SK-MEL-5 (cell line): Measurements from ENCODE around the gene PRDX1. TPM values are rescaled to one million over a fixed set of nuclear protein-coding genes. Genes with fewer than 3 reads are reported as not detected.
"Not testable (repeated sequence)": the region's sequence is repeated elsewhere in the genome, so short reads cannot be mapped to it uniquely, and the experiment has no call there.

Source experiments
- DNase-seq: peaks from one replicate; pipeline ENCODE4 v3.0.0-alpha.2; 2016; ENCODE audit warnings: low read depth, low spot score
- in situ Hi-C: cut with HindIII; loops from 2 replicates; pipeline ENCODE4 v1.10.0; 2016; ENCODE audit warnings: low sequenced_read_pairs, high pct_unique_total_duplicates, low pct_unique_long_range_greater_than_20kb
- total RNA-seq: library from RNA; depleted of rRNA; stranded (reverse); fragments of >200 nt; shearing (Covaris generic); gene quantifications from 2 replicates; pipeline ENCODE4 v1.2.3, GENCODE V29; 2014; rRNA removed

Gene PRDX1
- total RNA-seq, 1 experiment from 2014 or later = 1,043 TPM

GRCh38 chr1:45489379-45489778 is 32.3 kb downstream of the PRDX1 start:
- DNase-seq, in situ Hi-C loops: not testable (repeated sequence)

- in situ Hi-C loops = no loop called here
- no peak for DNase-seq
Observed at GRCh38 chr1:45488666-45489377, 32.9 kb downstream of the PRDX1 start.

GRCh38 chr1:45485949-45486348 is 35.7 kb downstream of the PRDX1 start:
- in situ Hi-C loops = no loop called here
- no peak for DNase-seq

- DNase-seq = no peak
- in situ Hi-C loops = no loop called here
Observed at GRCh38 chr1:45479039-45479748, 42.5 kb downstream of the PRDX1 start.

GRCh38 chr1:45478121-45478814 is 43.4 kb downstream of the PRDX1 start:
- no peak for DNase-seq
- in situ Hi-C loops = no loop called here

GRCh38 chr1:45477646-45478045 is 44.0 kb downstream of the PRDX1 start:
- DNase-seq = no peak
- in situ Hi-C loops = no loop called here

GRCh38 chr1:45474194-45474593 is 47.5 kb downstream of the PRDX1 start:
- in situ Hi-C loops, DNase-seq: not testable (repeated sequence)

- in situ Hi-C loops = no loop called here
- DNase-seq = no peak
Observed at GRCh38 chr1:45473302-45473701, 48.4 kb downstream of the PRDX1 start.

GRCh38 chr1:45470306-45470798 is 51.3 kb downstream of the PRDX1 start:
- no peak for DNase-seq
- in situ Hi-C loops = no loop called here

- in situ Hi-C loops, DNase-seq: not testable (repeated sequence)
Observed at GRCh38 chr1:45467353-45467752, 54.3 kb downstream of the PRDX1 start.

GRCh38 chr1:45465277-45465676 is 56.4 kb downstream of the PRDX1 start:
- in situ Hi-C loops = no loop called here
- no peak for DNase-seq

Other genes starting within 250 kb of the PRDX1 start
- gene HPDL, start 195.0 kb downstream of the PRDX1 start, total RNA-seq = not detected in 2 replicates
- gene TOE1, start 181.7 kb downstream of the PRDX1 start, total RNA-seq = 10.5 and 13.5 TPM in 2 replicates
- 12.4 and 13.0 TPM in 2 replicates for gene MUTYH, start 181.4 kb downstream of the PRDX1 start, total RNA-seq
- gene TESK2, start 30.7 kb downstream of the PRDX1 start, total RNA-seq = 32.9 and 36.1 TPM in 2 replicates
- gene CCDC163, start 21.8 kb downstream of the PRDX1 start, total RNA-seq = 3.6 and 4.7 TPM in 2 replicates
- 10.8 and 11.7 TPM in 2 replicates for gene MMACHC, start 21.6 kb downstream of the PRDX1 start, total RNA-seq
- gene AKR1A1, start 28.9 kb upstream of the PRDX1 start, total RNA-seq = 43.9 and 53.3 TPM in 2 replicates
- 58.5 and 72.8 TPM in 2 replicates for gene NASP, start 62.2 kb upstream of the PRDX1 start, total RNA-seq
- gene CCDC17, start 102.2 kb upstream of the PRDX1 start, total RNA-seq = 0.48 and 0.67 TPM in 2 replicates
- 66.4 and 71.9 TPM in 2 replicates for gene GPBP1L1, start 164.6 kb upstream of the PRDX1 start, total RNA-seq
- 42.5 and 51.7 TPM in 2 replicates for gene TMEM69, start 166.3 kb upstream of the PRDX1 start, total RNA-seq
- 9.1 and 10.9 TPM in 2 replicates for gene IPP, start 228.8 kb upstream of the PRDX1 start, total RNA-seq